ENCODE results near the gene GRB7. TPM values are rescaled to one million over a fixed set of nuclear protein-coding genes. Genes with fewer than 3 reads are reported as not detected.

The GRB7 gene
- total RNA-seq, 1 donor from 2014 or later = 1.6 TPM

GRCh38 chr17:39742126-39742855 is 4.6 kb downstream of the GRB7 start:
- Histone ChIP-seq H3K4me1 (peaks cover 4 to 19% of the 10 kb centered on the region in 2 donors), H3K4me3 (no peak overlapping the region), H3K27ac (no peak overlapping the region), H3K9me3 (no peaks in the 10 kb centered on the region), H3K27me3 (peaks cover 22% of the 10 kb centered on the region), H3K36me3 (no peaks in the 10 kb centered on the region)
- DNase-seq (ENCODE audit: low spot score in 2 of 2) = no peak
- TF ChIP-seq, protein P1, sequence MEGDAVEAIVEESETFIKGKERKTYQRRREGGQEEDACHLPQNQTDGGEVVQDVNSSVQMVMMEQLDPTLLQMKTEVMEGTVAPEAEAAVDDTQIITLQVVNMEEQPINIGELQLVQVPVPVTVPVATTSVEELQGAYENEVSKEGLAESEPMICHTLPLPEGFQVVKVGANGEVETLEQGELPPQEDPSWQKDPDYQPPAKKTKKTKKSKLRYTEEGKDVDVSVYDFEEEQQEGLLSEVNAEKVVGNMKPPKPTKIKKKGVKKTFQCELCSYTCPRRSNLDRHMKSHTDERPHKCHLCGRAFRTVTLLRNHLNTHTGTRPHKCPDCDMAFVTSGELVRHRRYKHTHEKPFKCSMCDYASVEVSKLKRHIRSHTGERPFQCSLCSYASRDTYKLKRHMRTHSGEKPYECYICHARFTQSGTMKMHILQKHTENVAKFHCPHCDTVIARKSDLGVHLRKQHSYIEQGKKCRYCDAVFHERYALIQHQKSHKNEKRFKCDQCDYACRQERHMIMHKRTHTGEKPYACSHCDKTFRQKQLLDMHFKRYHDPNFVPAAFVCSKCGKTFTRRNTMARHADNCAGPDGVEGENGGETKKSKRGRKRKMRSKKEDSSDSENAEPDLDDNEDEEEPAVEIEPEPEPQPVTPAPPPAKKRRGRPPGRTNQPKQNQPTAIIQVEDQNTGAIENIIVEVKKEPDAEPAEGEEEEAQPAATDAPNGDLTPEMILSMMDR (IDR thresholded peaks at IDR 0.05) = no peak
- intact Hi-C loops (cut with DNase I) = no loop called here

DNA sequence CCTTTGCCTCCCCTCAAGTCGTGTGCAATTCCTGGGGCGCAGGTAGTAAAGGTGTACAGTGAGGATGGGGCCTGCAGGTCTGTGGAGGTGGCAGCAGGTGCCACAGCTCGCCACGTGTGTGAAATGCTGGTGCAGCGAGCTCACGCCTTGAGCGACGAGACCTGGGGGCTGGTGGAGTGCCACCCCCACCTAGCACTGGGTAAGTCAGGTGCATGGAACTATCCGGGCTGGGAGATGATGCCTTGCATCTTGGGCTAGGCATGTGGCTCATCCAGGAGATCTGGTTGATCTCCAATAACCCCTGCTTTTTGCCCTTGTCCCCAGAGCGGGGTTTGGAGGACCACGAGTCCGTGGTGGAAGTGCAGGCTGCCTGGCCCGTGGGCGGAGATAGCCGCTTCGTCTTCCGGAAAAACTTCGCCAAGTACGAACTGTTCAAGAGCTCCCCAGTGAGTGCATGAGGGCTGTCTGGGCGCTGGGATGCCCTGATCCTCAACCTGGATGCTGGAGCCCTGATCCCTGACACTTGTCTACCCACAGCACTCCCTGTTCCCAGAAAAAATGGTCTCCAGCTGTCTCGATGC is 5.2 kb downstream of the GRB7 start:
- no peaks in the 10 kb centered on the region for H3K36me3 ChIP-seq
- H3K9me3 ChIP-seq = no peaks in the 10 kb centered on the region
- H3K27me3 ChIP-seq = peaks cover 15% of the 10 kb centered on the region
- DNase-seq (ENCODE audit: low spot score in 2 of 2) = no peak
- H3K27ac ChIP-seq = no peak overlapping the region
- intact Hi-C loops (cut with DNase I) = no loop called here
- TF ChIP-seq, protein P1 (IDR thresholded peaks at IDR 0.05) = no peak
- H3K4me1 ChIP-seq = peaks cover 4 to 19% of the 10 kb centered on the region in 2 donors
- H3K4me3 ChIP-seq = no peak overlapping the region

DNA sequence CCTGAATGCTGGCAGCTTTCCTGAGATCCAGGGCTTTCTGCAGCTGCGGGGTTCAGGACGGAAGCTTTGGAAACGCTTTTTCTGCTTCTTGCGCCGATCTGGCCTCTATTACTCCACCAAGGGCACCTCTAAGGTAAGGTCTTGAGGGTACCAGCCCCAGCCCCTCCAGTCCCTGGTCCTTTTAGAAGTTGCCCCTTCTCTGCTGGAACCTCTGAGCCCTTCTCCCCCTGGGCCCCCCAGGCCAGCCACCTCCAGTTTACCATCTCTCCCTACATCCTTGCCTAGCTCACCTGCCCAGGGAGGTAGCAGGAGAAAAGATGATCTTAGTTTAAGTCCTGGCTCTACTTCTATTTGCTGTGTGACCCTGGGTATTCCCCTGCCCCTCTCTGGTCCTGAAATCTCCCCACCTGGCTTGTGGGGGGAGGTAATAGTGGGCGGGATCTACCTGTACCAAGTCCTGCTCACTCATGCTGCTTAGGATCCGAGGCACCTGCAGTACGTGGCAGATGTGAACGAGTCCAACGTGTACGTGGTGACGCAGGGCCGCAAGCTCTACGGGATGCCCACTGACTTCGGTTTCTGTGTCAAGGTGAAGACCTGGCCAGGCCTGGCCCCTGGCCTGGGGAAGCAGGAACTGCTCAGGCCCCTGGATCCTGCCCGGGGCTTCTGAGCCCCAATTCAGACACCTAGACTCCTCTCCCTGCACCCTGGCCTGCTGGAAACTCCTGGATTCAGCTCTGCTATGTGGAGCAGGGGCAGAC is 6.5 kb downstream of the GRB7 start:
- intact Hi-C loops (cut with DNase I) = no loop called here
- H3K27me3 ChIP-seq = peaks cover 12% of the 10 kb centered on the region
- TF ChIP-seq, protein P1 (IDR thresholded peaks at IDR 0.05) = no peak
- DNase-seq (ENCODE audit: low spot score in 2 of 2) = no peak
- no peak overlapping the region for H3K27ac ChIP-seq
- no peaks in the 10 kb centered on the region for H3K36me3 ChIP-seq
- no peak overlapping the region for H3K4me3 ChIP-seq
- no peaks in the 10 kb centered on the region for H3K9me3 ChIP-seq
- peaks cover 0 to 6% of the 10 kb centered on the region in 2 donors for H3K4me1 ChIP-seq

GRCh38 chr17:39744836-39745215 is 7.1 kb downstream of the GRB7 start:
- H3K4me1 ChIP-seq = peaks cover 0 to under 1% of the 10 kb centered on the region in 2 donors
- no peak overlapping the region for H3K4me3 ChIP-seq
- no peak for DNase-seq (ENCODE audit: low spot score in 2 of 2)
- no peaks in the 10 kb centered on the region for H3K9me3 ChIP-seq
- TF ChIP-seq, protein P1 (IDR thresholded peaks at IDR 0.05) = no peak
- peaks cover 12% of the 10 kb centered on the region for H3K27me3 ChIP-seq
- intact Hi-C loops (cut with DNase I) = no loop called here
- no peaks in the 10 kb centered on the region for H3K36me3 ChIP-seq
- no peak overlapping the region for H3K27ac ChIP-seq

- TF ChIP-seq, protein P1 (IDR thresholded peaks at IDR 0.05) = no peak
- Histone ChIP-seq H3K27me3 (peaks cover 9% of the 10 kb centered on the region), H3K9me3 (no peaks in the 10 kb centered on the region), H3K27ac (no peak overlapping the region), H3K4me1 (peaks cover 0 to 6% of the 10 kb centered on the region in 2 donors), H3K36me3 (no peaks in the 10 kb centered on the region), H3K4me3 (no peak overlapping the region)
- intact Hi-C loops (cut with DNase I) = no loop called here
- DNase-seq (ENCODE audit: low spot score in 2 of 2) = no peak
These were observed 7.8 kb downstream of the GRB7 start for GRCh38 chr17:39745335-39746144.

Data from ascending aorta (tissue), 2 donors.